SK-N-MC (cell line): Measurements from ENCODE around the gene TCTN2.

Source experiments
- EZH2 ChIP-seq: fragments of 200-600 bp; sonication (generic); IDR thresholded peaks from one replicate; pipeline ENCODE4 v1.6.1; 2017; ENCODE audit warnings: antibody characterized with exemption
- FOXP2 ChIP-seq: optimal IDR thresholded peaks from 2 replicates; pipeline ENCODE3; 2011; ENCODE audit warnings: mild to moderate bottlenecking, moderate library complexity; ENCODE audit not compliant: insufficient read depth; ENCODE audit errors: extremely low read length, control extremely low read depth
- POLR2AphosphoS5 ChIP-seq: IDR thresholded peaks from 2 replicates; pipeline ENCODE4 v1.6.1; 2012; ENCODE audit warnings: mild to moderate bottlenecking, low read depth, low read length, borderline replicate concordance

GRCh38 chr12:123705935-123706334 lies 35.0 kb downstream of the TCTN2 start:
- no peak for TF ChIP-seq EZH2
- TF ChIP-seq POLR2AphosphoS5 = no peak
- no peak for TF ChIP-seq FOXP2
